GM12878 (cell line): ENCODE data around the gene ZSCAN23. TPM values are rescaled to one million over a fixed set of nuclear protein-coding genes. Genes with fewer than 3 reads are reported as not detected.
A peak's percentile ranks its signal among the peaks of the same experiment; 100 is the strongest.

ENCODE experiments used
- ATAC-seq: fragments of 200-7000 bp; cut with Tn5 transposase; 3 replicates; pipeline ENCODE4 v1.9.1; 2020; ENCODE audit warnings: mild to moderate bottlenecking, moderate library complexity
- BruUV-seq: library from RNA; stranded (reverse); fragments of 400-500 nt; replicated peaks from 2 replicates; lab custom pipeline; 2021; lab: Mats Ljungman, UMichigan
- CTCF ChIA-PET: fragments of 300-600 bp; sonication (Branson Sonifier 250); formaldehyde crosslinking; extraction: SDS; loops from one replicate; lab custom pipeline; 2021; ENCODE audit warnings: inconsistent platforms; lab: Yijun Ruan, JAX
- POLR2A ChIA-PET: fragments of 350-600 bp; formaldehyde crosslinking; extraction: SDS; loops from one replicate; lab custom pipeline; 2021; ENCODE audit warnings: inconsistent platforms; lab: Charles Lee
- RAD21 ChIA-PET: fragments of 300-600 bp; sonication (Branson Sonifier 250); formaldehyde crosslinking; loops from one replicate; lab custom pipeline; 2023; ENCODE audit warnings: antibody characterized with exemption; ENCODE audit not compliant: unreplicated experiment; lab: Charles Lee
- SMC1A ChIA-PET: fragments of 300-600 bp; sonication (Branson Sonifier 250); formaldehyde crosslinking; loops from one replicate; lab custom pipeline; 2023; ENCODE audit not compliant: unreplicated experiment, uncharacterized antibody; lab: Charles Lee
- DNase-seq: peaks from one replicate; pipeline ENCODE4 v3.0.0-alpha.2; 2011; ENCODE audit warnings: low read depth, low spot score
- FAIRE-seq: peaks from 3 replicates; lab custom pipeline; 2011; peaks lifted over from hg19 to GRCh38; lab: Jason Lieb, UNC
- H2AFZ ChIP-seq: 2 replicates; pipeline ENCODE4 v1.6.0; 2011; ENCODE audit warnings: low read depth, low read length, control low read depth; ENCODE audit not compliant: control insufficient read depth
- H3K27ac ChIP-seq: 2 replicates; pipeline ENCODE4 v1.5.1; 2011; ENCODE audit warnings: control low read depth; ENCODE audit not compliant: control insufficient read depth, insufficient read depth
- H3K27me3 ChIP-seq, 2 experiments: replicated peaks in 1 of 2; 2 replicates each; pipeline versions ENCODE4 v1.6.0 to v1.6.1; 2011; ENCODE audit warnings: low read length in 1 of 2; ENCODE audit not compliant: control insufficient read depth in 2 of 2, insufficient read depth in 2 of 2
- H3K36me3 ChIP-seq, 2 experiments: 2 replicates each; pipeline ENCODE4 v1.5.1; 2011; ENCODE audit warnings: low read length in 1 of 2; ENCODE audit not compliant: control insufficient read depth in 2 of 2, insufficient read depth in 2 of 2
- H3K4me1 ChIP-seq: 2 replicates; pipeline ENCODE4 v1.6.1; 2011; ENCODE audit warnings: mild to moderate bottlenecking, low read length, moderate library complexity, mixed read lengths; ENCODE audit not compliant: control insufficient read depth, insufficient read depth
- H3K4me2 ChIP-seq: 2 replicates; pipeline ENCODE4 v1.6.0; 2011; ENCODE audit warnings: control low read depth; ENCODE audit not compliant: control insufficient read depth, insufficient read depth
- H3K4me3 ChIP-seq: fragments of 200-600 bp; sonication (generic); 2 replicates; pipeline ENCODE4 v1.5.1; 2016
- H3K79me2 ChIP-seq: 2 replicates; pipeline ENCODE4 v1.6.0; 2011; ENCODE audit warnings: low read length; ENCODE audit not compliant: control insufficient read depth, insufficient read depth
- H3K9ac ChIP-seq: 2 replicates; pipeline ENCODE4 v1.8.0; 2011; ENCODE audit warnings: low read length, control low read depth, mixed read lengths; ENCODE audit not compliant: control insufficient read depth, insufficient read depth
- H3K9me3 ChIP-seq: replicated peaks from 3 replicates; pipeline ENCODE4 v1.5.1; 2011; ENCODE audit warnings: mild to moderate bottlenecking, low read length; ENCODE audit not compliant: control insufficient read depth, insufficient read depth
- H4K20me1 ChIP-seq: 2 replicates; pipeline ENCODE4 v1.6.0; 2011; ENCODE audit not compliant: control insufficient read depth, insufficient read depth
- CREM ChIP-seq: IDR thresholded peaks from 2 replicates; pipeline ENCODE4 v1.6.1; 2014; ENCODE audit warnings: antibody characterized with exemption, low read depth
- EED ChIP-seq: sonication (generic); IDR thresholded peaks from 2 replicates; pipeline ENCODE4 v1.6.1; 2016; ENCODE audit warnings: antibody characterized with exemption, low read depth
- FOS ChIP-seq: IDR thresholded peaks from 3 replicates; pipeline ENCODE4 v1.6.1; 2011; ENCODE audit warnings: borderline replicate concordance; ENCODE audit not compliant: insufficient read length; ENCODE audit errors: extremely low read depth
- MXI1 ChIP-seq: fragments of 150-350 bp; IDR thresholded peaks from 2 replicates; pipeline ENCODE4 v1.6.1; 2011; ENCODE audit warnings: low read depth, mild to moderate bottlenecking, inconsistent platforms, low read length, improper control_type of control experiment
- MYB ChIP-seq: fragments of 150-350 bp; IDR thresholded peaks from 2 replicates; pipeline ENCODE4 v1.6.1; 2014; ENCODE audit warnings: mild to moderate bottlenecking, low read depth, low read length, borderline replicate concordance
- RFX5 ChIP-seq: IDR thresholded peaks from 2 replicates; pipeline ENCODE4 v1.6.1; 2011; ENCODE audit warnings: low read depth, low read length, improper control_type of control experiment
- SUPT20H ChIP-seq: IDR thresholded peaks from 2 replicates; pipeline ENCODE4 v1.6.1; 2011; ENCODE audit warnings: low read depth, mild to moderate bottlenecking, low read length, moderate library complexity, borderline replicate concordance; ENCODE audit not compliant: control insufficient read depth
- WRNIP1 ChIP-seq: IDR thresholded peaks from 2 replicates; pipeline ENCODE4 v1.6.1; 2011; ENCODE audit warnings: low read depth, low read length, improper control_type of control experiment, borderline replicate concordance
- YY1 ChIP-seq: IDR thresholded peaks from 2 replicates; pipeline ENCODE4 v1.6.1; 2011; ENCODE audit warnings: low read depth, mild to moderate bottlenecking, low read length
- ZNF207 ChIP-seq: fragments of 450-650 bp; IDR thresholded peaks from 2 replicates; pipeline ENCODE4 v1.6.1; 2014; ENCODE audit warnings: antibody characterized with exemption, mild to moderate bottlenecking, borderline replicate concordance
- ZNF384 ChIP-seq: IDR thresholded peaks from 2 replicates; pipeline ENCODE4 v1.6.1; 2012; ENCODE audit warnings: low read depth, mild to moderate bottlenecking, low read length, improper control_type of control experiment, borderline replicate concordance
- in situ Hi-C: fragments of 300-500 bp; cut with MboI; formaldehyde crosslinking; loops from 9 replicates; pipeline ENCODE4 v1.14.3; 2018; ENCODE audit warnings: mixed read lengths
- intact Hi-C: fragments of 100-400 bp; cut with micrococcal nuclease; formaldehyde crosslinking; loops from one replicate; pipeline ENCODE4 v1.14.2; 2022; ENCODE audit not compliant: unreplicated experiment
- polyA plus RNA-seq, 11 experiments: library from polyadenylated mRNA; depleted of rRNA in 4 of 11; unstranded in 6 of 11; stranded (reverse) in 5 of 11; fragments of >200 nt; fragmentation: Nextera tagmentation in 4 of 11; fragmentation: Illumina TruSeq in 1 of 11; extraction: Ambion mirVana in 4 of 11; extraction: Trizol in 1 of 11; gene quantifications; 1 replicate in 1 of 11; 2 replicates in 10 of 11; pipeline versions ENCODE4 v1.2.1 to v1.2.3, GENCODE V29; 2011 to 2016; ENCODE audit warnings: inconsistent platforms in 2 of 11, missing spikeins in 2 of 11, low read depth in 1 of 11
- total RNA-seq, 4 experiments: library from RNA; depleted of rRNA in 3 of 4; stranded (reverse); fragments of >200 nt in 3 of 4; fragmentation: Illumina TruSeq in 1 of 4; extraction: Trizol in 1 of 4; gene quantifications; 2 replicates each; pipeline versions ENCODE4 v1.2.1 to v1.2.3, GENCODE V29; 2013 to 2021
- TF ChIP-seq, protein P1 (sequence below): IDR thresholded peaks from 2 replicates; pipeline ENCODE4 v1.6.1; 2012; ENCODE audit warnings: low read length, inconsistent platforms
- TF ChIP-seq, protein P2 (sequence below): fragments of 450-650 bp; IDR thresholded peaks from 2 replicates; pipeline ENCODE4 v1.6.1; 2017; ENCODE audit warnings: mild to moderate bottlenecking, moderate library complexity
- TF ChIP-seq, protein P3 (sequence below): fragments of 450-650 bp; IDR thresholded peaks from 2 replicates; pipeline ENCODE4 v1.6.1; 2017; ENCODE audit warnings: antibody characterized with exemption, mild to moderate bottlenecking, moderate library complexity

The ZSCAN23 gene
- total and polyA plus RNA-seq, 10 of the 15 experiments (the other 5 are each of a cell fraction or from before 2014, with no cell fraction given) = 0.04 to 2.3 (median 0.84) TPM

DNA sequence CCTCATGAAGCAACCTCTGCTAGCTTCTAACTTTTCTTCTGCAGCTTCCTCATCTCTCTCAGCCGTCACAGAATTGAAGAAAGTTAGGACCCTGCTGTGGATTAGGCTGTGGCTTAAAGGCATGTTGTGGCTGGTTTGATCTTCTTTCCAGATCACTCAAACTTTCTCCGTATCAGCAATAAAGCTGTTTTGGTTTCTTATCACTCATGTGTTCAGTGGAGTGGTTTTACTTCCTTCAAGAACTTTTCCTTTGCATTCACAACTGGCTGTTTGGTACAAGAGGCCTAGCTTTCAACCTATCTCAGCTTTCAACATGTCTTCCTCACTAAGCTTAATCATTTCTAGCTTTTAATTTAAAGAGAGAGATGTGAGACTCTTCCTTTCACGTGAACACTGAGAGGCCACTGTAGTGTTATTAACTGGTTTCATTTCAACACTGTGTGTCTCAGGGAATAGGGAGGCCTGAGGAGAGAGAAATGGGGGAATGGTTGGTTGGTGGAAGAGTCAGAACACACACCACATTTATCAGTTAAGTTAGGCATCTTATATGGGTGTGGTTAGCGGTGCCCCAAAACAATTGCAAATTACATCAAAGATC, 17.2 kb downstream of the ZSCAN23 start (continued):
- TF ChIP-seq, protein P1, sequence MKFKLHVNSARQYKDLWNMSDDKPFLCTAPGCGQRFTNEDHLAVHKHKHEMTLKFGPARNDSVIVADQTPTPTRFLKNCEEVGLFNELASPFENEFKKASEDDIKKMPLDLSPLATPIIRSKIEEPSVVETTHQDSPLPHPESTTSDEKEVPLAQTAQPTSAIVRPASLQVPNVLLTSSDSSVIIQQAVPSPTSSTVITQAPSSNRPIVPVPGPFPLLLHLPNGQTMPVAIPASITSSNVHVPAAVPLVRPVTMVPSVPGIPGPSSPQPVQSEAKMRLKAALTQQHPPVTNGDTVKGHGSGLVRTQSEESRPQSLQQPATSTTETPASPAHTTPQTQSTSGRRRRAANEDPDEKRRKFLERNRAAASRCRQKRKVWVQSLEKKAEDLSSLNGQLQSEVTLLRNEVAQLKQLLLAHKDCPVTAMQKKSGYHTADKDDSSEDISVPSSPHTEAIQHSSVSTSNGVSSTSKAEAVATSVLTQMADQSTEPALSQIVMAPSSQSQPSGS = peak; percentile 42; the same call in 1 of the 2 replicates
- TF ChIP-seq MXI1 = no peak

DNA sequence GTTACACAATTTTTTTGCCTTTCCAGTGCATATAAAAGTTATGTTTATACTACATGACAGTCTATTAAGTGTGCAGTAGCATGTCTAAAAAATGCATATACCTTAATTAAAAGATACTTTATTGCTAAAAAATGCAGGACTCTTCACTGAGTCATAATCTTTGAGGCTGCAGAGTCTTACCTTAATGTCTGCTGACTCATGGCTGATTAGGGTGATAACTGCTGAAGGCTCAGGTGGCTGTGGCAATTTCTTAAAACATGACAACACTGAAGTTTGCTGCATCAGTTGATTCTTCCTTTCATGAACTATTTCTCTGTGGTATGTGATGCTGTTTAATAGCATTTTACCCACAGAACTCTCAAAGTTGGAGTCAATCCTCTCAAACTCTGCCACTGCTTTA, 19.1 kb downstream of the ZSCAN23 start:
- no peaks in the 10 kb centered on the region for H3K4me1 ChIP-seq
- FAIRE-seq = no peak
- DNase-seq = no peak
- no peaks in the 10 kb centered on the region for H3K36me3 ChIP-seq
- H3K9me3 ChIP-seq = no peaks in the 10 kb centered on the region; the same call in 2 of the 3 replicates
- no peaks in the 10 kb centered on the region for H4K20me1 ChIP-seq
- in situ Hi-C loops (no loop called here), intact Hi-C loops (no loop called here)
- no peak overlapping the region for H3K9ac ChIP-seq
- POLR2A ChIA-PET = no interaction called here
- BruUV-seq = no TSS peak
- no peak overlapping the region for H3K4me3 ChIP-seq
- no peak overlapping the region for H3K4me2 ChIP-seq
- RAD21 ChIA-PET = no interaction called here
- SMC1A ChIA-PET = no interaction called here
- CTCF ChIA-PET = no interaction called here
- no peaks in the 10 kb centered on the region for H3K27me3 ChIP-seq
- no peak overlapping the region for H2AFZ ChIP-seq
- no peak overlapping the region for H3K27ac ChIP-seq
- ATAC-seq = no peak
- no peaks in the 10 kb centered on the region for H3K79me2 ChIP-seq
- TF ChIP-seq RFX5 = no peak
- no peak for TF ChIP-seq ZNF384
- TF ChIP-seq SUPT20H = no peak
- TF ChIP-seq, protein P2, sequence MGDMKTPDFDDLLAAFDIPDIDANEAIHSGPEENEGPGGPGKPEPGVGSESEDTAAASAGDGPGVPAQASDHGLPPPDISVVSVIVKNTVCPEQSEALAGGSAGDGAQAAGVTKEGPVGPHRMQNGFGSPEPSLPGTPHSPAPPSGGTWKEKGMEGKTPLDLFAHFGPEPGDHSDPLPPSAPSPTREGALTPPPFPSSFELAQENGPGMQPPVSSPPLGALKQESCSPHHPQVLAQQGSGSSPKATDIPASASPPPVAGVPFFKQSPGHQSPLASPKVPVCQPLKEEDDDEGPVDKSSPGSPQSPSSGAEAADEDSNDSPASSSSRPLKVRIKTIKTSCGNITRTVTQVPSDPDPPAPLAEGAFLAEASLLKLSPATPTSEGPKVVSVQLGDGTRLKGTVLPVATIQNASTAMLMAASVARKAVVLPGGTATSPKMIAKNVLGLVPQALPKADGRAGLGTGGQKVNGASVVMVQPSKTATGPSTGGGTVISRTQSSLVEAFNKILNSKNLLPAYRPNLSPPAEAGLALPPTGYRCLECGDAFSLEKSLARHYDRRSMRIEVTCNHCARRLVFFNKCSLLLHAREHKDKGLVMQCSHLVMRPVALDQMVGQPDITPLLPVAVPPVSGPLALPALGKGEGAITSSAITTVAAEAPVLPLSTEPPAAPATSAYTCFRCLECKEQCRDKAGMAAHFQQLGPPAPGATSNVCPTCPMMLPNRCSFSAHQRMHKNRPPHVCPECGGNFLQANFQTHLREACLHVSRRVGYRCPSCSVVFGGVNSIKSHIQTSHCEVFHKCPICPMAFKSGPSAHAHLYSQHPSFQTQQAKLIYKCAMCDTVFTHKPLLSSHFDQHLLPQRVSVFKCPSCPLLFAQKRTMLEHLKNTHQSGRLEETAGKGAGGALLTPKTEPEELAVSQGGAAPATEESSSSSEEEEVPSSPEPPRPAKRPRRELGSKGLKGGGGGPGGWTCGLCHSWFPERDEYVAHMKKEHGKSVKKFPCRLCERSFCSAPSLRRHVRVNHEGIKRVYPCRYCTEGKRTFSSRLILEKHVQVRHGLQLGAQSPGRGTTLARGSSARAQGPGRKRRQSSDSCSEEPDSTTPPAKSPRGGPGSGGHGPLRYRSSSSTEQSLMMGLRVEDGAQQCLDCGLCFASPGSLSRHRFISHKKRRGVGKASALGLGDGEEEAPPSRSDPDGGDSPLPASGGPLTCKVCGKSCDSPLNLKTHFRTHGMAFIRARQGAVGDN = no peak
- no peak for TF ChIP-seq FOS
- no peak for TF ChIP-seq EED
- no peak for TF ChIP-seq CREM
- TF ChIP-seq YY1 = no peak
- no peak for TF ChIP-seq WRNIP1
- TF ChIP-seq ZNF207 = no peak
- TF ChIP-seq, protein P3, sequence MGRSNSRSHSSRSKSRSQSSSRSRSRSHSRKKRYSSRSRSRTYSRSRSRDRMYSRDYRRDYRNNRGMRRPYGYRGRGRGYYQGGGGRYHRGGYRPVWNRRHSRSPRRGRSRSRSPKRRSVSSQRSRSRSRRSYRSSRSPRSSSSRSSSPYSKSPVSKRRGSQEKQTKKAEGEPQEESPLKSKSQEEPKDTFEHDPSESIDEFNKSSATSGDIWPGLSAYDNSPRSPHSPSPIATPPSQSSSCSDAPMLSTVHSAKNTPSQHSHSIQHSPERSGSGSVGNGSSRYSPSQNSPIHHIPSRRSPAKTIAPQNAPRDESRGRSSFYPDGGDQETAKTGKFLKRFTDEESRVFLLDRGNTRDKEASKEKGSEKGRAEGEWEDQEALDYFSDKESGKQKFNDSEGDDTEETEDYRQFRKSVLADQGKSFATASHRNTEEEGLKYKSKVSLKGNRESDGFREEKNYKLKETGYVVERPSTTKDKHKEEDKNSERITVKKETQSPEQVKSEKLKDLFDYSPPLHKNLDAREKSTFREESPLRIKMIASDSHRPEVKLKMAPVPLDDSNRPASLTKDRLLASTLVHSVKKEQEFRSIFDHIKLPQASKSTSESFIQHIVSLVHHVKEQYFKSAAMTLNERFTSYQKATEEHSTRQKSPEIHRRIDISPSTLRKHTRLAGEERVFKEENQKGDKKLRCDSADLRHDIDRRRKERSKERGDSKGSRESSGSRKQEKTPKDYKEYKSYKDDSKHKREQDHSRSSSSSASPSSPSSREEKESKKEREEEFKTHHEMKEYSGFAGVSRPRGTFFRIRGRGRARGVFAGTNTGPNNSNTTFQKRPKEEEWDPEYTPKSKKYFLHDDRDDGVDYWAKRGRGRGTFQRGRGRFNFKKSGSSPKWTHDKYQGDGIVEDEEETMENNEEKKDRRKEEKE = no peak
- no peak for TF ChIP-seq MYB
